Uterus (tissue), 2 donors: ENCODE data around the gene TMEM178B.

ENCODE experiments used
- POLR2A ChIP-seq, 2 donors: fragments of 450-650 bp; IDR thresholded peaks; one replicate each; pipeline ENCODE4 v1.6.1; 2016; ENCODE audit warnings: antibody characterized with exemption in 2 of 2, mild to moderate bottlenecking in 1 of 2, moderate library complexity in 1 of 2
- TF ChIP-seq, protein P1 (sequence below), 4 experiments: fragments of 200-600 bp in 2 of 4; fragments of 450-650 bp in 2 of 4; sonication (generic) in 2 of 4; IDR thresholded peaks; one replicate each; pipeline ENCODE4 v1.5.1; 2016 to 2019; ENCODE audit warnings: antibody characterized with exemption in 4 of 4, mild to moderate bottlenecking in 2 of 4, moderate library complexity in 1 of 4

DNA sequence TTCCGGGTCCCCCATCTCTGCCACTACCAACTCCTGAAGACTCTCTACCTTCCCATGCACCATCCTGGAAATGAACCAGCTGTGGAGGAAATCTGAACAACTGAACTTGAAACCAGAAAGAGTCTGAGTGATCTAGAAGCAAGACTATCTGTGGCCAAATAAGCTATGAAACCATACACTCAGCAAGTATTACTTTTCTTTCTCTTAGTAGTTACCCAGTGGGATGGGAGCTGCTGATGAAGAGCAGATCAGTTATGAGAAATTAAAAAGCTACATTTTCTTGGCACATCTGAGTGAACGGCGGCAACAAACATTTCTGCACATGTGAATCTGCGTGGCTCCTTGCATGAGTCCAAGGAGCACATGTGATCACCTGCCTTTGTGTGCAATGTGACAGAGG is 445.8 kb downstream of the TMEM178B start:
- no peak for TF ChIP-seq POLR2A (IDR thresholded peaks at IDR 0.05)
- TF ChIP-seq, protein P1, sequence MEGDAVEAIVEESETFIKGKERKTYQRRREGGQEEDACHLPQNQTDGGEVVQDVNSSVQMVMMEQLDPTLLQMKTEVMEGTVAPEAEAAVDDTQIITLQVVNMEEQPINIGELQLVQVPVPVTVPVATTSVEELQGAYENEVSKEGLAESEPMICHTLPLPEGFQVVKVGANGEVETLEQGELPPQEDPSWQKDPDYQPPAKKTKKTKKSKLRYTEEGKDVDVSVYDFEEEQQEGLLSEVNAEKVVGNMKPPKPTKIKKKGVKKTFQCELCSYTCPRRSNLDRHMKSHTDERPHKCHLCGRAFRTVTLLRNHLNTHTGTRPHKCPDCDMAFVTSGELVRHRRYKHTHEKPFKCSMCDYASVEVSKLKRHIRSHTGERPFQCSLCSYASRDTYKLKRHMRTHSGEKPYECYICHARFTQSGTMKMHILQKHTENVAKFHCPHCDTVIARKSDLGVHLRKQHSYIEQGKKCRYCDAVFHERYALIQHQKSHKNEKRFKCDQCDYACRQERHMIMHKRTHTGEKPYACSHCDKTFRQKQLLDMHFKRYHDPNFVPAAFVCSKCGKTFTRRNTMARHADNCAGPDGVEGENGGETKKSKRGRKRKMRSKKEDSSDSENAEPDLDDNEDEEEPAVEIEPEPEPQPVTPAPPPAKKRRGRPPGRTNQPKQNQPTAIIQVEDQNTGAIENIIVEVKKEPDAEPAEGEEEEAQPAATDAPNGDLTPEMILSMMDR (IDR thresholded peaks at IDR 0.05): no peak
